Measurements from ENCODE around the gene GSK3B.
A peak's percentile ranks its signal among the peaks of the same experiment; 100 is the strongest.
"Not testable (repeated sequence)": the region's sequence is repeated elsewhere in the genome, so short reads cannot be mapped to it uniquely, and the experiment has no call there.

Gene GSK3B

DNA sequence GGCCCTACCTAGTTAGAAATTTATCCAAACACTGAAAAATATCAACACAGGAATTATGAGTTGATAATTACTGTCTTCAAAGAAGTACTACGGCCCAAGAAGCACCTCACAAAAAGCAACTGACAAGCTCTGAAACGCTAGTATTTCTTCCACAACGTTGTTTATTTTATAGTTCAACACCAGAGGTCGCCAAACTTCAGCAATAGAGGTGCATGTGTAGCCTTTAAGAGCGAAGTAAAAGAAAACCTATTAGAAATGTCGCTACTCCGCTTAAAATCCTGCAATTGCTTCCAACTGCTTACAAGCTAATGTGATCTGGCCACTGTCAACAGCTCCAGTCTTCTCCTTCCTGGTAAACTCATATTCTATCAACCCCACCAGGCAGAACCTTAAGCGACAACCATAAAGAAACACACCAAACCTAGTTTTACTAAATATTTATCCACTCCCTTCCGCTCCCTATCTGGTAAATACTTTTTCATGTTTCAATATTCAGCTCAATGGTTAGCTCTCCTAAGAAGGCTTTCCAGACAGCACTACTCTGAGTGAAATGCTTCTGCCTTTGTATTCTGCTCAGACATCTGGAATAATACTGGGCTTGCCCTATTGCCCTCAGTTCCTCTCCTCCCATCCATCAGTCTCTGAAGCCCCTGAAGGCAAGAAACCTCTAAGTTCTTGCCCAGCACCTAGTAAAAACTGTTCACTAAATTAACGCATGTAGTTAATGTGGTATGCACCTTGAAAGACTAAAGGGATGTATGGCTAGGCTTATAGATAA, 202.1 kb downstream of the GSK3B start:
- peak; percentile 91 for DNase-seq (ENCODE audit: low read depth)
- no peak overlapping the region for H3K4me3 ChIP-seq (ENCODE audit: low read depth, low read length)
- peak; percentile 78 for TF ChIP-seq CTCF (conservative IDR thresholded peaks at IDR 0.05; ENCODE audit: low read depth, low read length)

DNA sequence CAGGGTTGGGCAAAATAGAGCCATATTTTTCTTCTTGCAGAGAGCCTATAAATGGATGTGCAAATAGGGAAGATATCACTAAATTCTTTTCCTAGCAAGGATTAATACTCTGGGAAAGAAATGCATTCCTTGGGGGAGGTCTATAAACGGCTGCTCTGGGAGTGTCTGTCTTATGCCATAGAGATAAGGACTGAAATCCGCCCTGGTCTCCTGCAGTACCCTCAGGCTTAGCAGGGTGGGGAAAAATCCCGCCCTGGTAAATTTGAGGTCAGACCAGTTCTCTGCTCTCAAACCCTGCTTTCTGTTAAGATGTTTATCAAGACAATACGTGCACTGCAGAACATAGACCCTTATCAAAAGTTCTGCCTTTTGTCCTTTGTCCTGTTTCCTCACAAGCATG, 205.6 kb downstream of the GSK3B start:
- not testable (repeated sequence) for H3K4me3 ChIP-seq (ENCODE audit: low read depth, low read length); DNase-seq (ENCODE audit: low read depth)

DNA sequence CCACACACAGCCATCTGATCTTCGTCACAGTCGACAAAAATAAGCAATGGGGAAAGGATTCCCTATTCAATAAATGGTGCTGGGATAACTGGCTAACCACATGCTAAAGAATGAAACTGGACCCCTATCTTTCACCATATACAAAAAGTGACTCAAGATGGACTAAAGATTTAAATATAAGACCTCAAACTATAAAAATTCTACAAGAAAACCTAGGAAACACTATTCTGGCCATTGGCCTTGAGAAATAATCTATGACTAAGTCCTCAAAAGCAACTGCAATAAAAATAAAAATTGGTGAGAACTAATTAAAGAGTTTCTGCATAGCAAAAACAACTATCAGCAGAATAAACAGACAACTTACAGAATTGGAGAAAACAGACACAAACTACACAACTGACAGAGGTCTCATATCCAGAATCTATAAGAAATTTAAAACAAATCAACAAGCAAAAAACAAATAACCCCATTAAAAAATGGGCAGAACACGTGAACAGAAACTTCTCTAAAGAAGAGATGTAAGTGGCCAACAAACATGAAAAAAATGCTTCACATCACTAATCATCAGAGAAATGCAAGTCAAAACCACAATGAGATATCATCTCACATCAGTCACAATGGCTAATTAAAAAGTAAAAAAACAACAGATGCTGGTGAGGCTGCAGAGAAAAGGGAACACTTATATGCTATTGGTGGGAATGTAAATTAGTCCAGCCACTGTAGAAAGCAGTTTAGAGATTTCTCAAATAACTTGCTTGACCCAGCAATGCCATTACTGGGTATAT, 208.3 kb downstream of the GSK3B start:
- no peak for TF ChIP-seq CTCF (conservative IDR thresholded peaks at IDR 0.05; ENCODE audit: low read depth, low read length)
- H3K4me3 ChIP-seq (ENCODE audit: low read depth, low read length), result no peak overlapping the region
- DNase-seq (ENCODE audit: low read depth), result peak; percentile 9

- no peak for TF ChIP-seq CTCF (conservative IDR thresholded peaks at IDR 0.05; ENCODE audit: low read depth, low read length)
These were observed 210.1 kb downstream of the GSK3B start for GRCh38 chr3:119884161-119884557.

GRCh38 chr3:119883461-119884160, 210.6 kb downstream of the GSK3B start:
- H3K4me3 ChIP-seq (ENCODE audit: low read depth, low read length), result no peak overlapping the region
- TF ChIP-seq CTCF (conservative IDR thresholded peaks at IDR 0.05; ENCODE audit: low read depth, low read length), result peak; percentile 19
- peak; percentile 21 for DNase-seq (ENCODE audit: low read depth)

More at GRCh38 chr3:119884161-119884557, 210.1 kb downstream of the GSK3B start:
- DNase-seq (ENCODE audit: low read depth), result no peak
- no peak overlapping the region for H3K4me3 ChIP-seq (ENCODE audit: low read depth, low read length)

DNA sequence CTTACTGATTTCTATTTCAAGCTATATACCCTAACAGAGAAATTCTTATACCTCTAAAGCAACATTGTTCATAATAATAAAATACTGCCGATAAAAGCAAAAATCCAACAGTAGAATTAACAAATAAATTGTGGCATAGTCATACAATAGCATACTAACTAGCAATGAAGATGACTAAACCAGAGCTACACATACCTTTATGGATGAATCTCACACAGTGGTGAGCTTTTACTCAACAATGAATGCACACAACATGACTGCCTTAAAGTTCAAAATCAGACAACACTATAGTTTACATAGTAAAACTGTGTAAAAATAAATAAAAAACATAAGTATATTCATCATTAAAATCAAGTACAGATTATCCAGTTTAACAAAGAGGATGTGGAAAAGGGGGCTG, 213.3 kb downstream of the GSK3B start:
- no peak overlapping the region for H3K4me3 ChIP-seq (ENCODE audit: low read depth, low read length)
- DNase-seq (ENCODE audit: low read depth), result no peak
- no peak for TF ChIP-seq CTCF (conservative IDR thresholded peaks at IDR 0.05; ENCODE audit: low read depth, low read length)

GRCh38 chr3:119873646-119874045, 220.6 kb downstream of the GSK3B start:
- DNase-seq (ENCODE audit: low read depth), result no peak
- no peak for TF ChIP-seq CTCF (conservative IDR thresholded peaks at IDR 0.05; ENCODE audit: low read depth, low read length)
- no peak overlapping the region for H3K4me3 ChIP-seq (ENCODE audit: low read depth, low read length)

All from choroid plexus epithelial cell (primary cell).